Breast epithelium (tissue), 4 donors: Measurements from ENCODE around the gene SLC18B1. TPM values are rescaled to one million over a fixed set of nuclear protein-coding genes. Genes with fewer than 3 reads are reported as not detected.

ENCODE experiments used
- DNase-seq, 2 donors: peaks; one replicate each; pipeline ENCODE4 v3.0.0-alpha.2; 2019; ENCODE audit warnings: low spot score in 2 of 2
- H3K27ac ChIP-seq, 2 donors: fragments of 200-600 bp; sonication (generic) in 1 of 2; one replicate each; pipeline ENCODE4 v1.5.1; 2016 to 2019; ENCODE audit warnings: mild to moderate bottlenecking in 1 of 2
- H3K27me3 ChIP-seq, 2 donors: fragments of 200-600 bp; sonication (generic) in 1 of 2; one replicate each; pipeline versions ENCODE4 v1.5.1 to v1.6.0; 2017 to 2019; ENCODE audit warnings: control low read depth in 1 of 2, mild to moderate bottlenecking in 1 of 2
- H3K36me3 ChIP-seq: fragments of 200-600 bp; one replicate; pipeline ENCODE4 v1.5.1; 2019
- H3K4me1 ChIP-seq, 2 donors: fragments of 200-600 bp; sonication (generic); one replicate each; pipeline ENCODE4 v1.5.1; 2016 to 2019; ENCODE audit warnings: control low read depth in 1 of 2
- H3K4me3 ChIP-seq, 3 donors: fragments of 200-600 bp; sonication (generic); 1 replicate in 2 of 3; 2 replicates in 1 of 3; pipeline ENCODE4 v1.5.1; 2016 to 2019; ENCODE audit warnings: mild to moderate bottlenecking in 3 of 3, moderate library complexity in 2 of 3
- H3K9me3 ChIP-seq, 2 donors: fragments of 200-600 bp; sonication (generic) in 1 of 2; one replicate each; pipeline ENCODE4 v1.5.1; 2016 to 2019; ENCODE audit warnings: control low read depth in 1 of 2
- POLR2A ChIP-seq: fragments of 450-650 bp; IDR thresholded peaks from one replicate; pipeline ENCODE4 v1.6.1; 2016; ENCODE audit warnings: antibody characterized with exemption, mild to moderate bottlenecking, moderate library complexity
- POLR2AphosphoS5 ChIP-seq, 3 donors: sonication (generic); formaldehyde crosslinking; IDR thresholded peaks; one replicate each; pipeline ENCODE4 v1.6.1; 2017; ENCODE audit warnings: antibody characterized with exemption in 3 of 3
- intact Hi-C: fragments of 100-400 bp; cut with DNase I; formaldehyde crosslinking; loops from one replicate; pipeline ENCODE4 v1.15.1; 2023; ENCODE audit warnings: low total_unique reads
- total RNA-seq, 3 donors: library from RNA; depleted of rRNA; stranded (reverse); fragments of >200 nt; gene quantifications; one replicate each; pipeline ENCODE4 v1.1.0, GENCODE V29; 2016
- TF ChIP-seq, protein P1 (sequence below), 3 donors: fragments of 450-650 bp; IDR thresholded peaks; one replicate each; pipeline ENCODE4 v1.5.1; 2016 to 2017; ENCODE audit warnings: antibody characterized with exemption in 3 of 3, mild to moderate bottlenecking in 3 of 3, moderate library complexity in 3 of 3

Gene SLC18B1
- total RNA-seq, 3 donors from 2014 or later = 8.2 to 14.6 (median 14.1) TPM

GRCh38 chr6:132725947-132726607 lies 72.4 kb downstream of the SLC18B1 start:
- H3K27ac ChIP-seq = no peak overlapping the region

GRCh38 chr6:132725471-132725870 lies 73.0 kb downstream of the SLC18B1 start:
- intact Hi-C loops = no loop called here
- Histone ChIP-seq H3K27me3 (no peaks in the 10 kb centered on the region), H3K4me1 (no peaks in the 10 kb centered on the region), H3K9me3 (no peaks in the 10 kb centered on the region), H3K27ac (no peak overlapping the region), H3K4me3 (no peak overlapping the region), H3K36me3 (no peaks in the 10 kb centered on the region)
- DNase-seq = no peak
- TF ChIP-seq, protein P1, sequence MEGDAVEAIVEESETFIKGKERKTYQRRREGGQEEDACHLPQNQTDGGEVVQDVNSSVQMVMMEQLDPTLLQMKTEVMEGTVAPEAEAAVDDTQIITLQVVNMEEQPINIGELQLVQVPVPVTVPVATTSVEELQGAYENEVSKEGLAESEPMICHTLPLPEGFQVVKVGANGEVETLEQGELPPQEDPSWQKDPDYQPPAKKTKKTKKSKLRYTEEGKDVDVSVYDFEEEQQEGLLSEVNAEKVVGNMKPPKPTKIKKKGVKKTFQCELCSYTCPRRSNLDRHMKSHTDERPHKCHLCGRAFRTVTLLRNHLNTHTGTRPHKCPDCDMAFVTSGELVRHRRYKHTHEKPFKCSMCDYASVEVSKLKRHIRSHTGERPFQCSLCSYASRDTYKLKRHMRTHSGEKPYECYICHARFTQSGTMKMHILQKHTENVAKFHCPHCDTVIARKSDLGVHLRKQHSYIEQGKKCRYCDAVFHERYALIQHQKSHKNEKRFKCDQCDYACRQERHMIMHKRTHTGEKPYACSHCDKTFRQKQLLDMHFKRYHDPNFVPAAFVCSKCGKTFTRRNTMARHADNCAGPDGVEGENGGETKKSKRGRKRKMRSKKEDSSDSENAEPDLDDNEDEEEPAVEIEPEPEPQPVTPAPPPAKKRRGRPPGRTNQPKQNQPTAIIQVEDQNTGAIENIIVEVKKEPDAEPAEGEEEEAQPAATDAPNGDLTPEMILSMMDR (IDR thresholded peaks at IDR 0.05) = no peak
- no peak for TF ChIP-seq POLR2AphosphoS5 (IDR thresholded peaks at IDR 0.05)
- no peak for TF ChIP-seq POLR2A

More at GRCh38 chr6:132725947-132726607, 72.4 kb downstream of the SLC18B1 start:
- TF ChIP-seq POLR2A = no peak
- no peak for TF ChIP-seq POLR2AphosphoS5 (IDR thresholded peaks at IDR 0.05)
- TF ChIP-seq, protein P1 (IDR thresholded peaks at IDR 0.05) = no peak
- Histone ChIP-seq H3K4me3 (no peak overlapping the region), H3K27me3 (no peaks in the 10 kb centered on the region), H3K9me3 (no peaks in the 10 kb centered on the region), H3K4me1 (no peaks in the 10 kb centered on the region), H3K36me3 (no peaks in the 10 kb centered on the region)
- no peak for DNase-seq
- intact Hi-C loops = no loop called here

- Histone ChIP-seq H3K4me3 (no peak overlapping the region), H3K27ac (no peak overlapping the region), H3K36me3 (no peaks in the 10 kb centered on the region), H3K27me3 (no peaks in the 10 kb centered on the region), H3K9me3 (no peaks in the 10 kb centered on the region), H3K4me1 (no peaks in the 10 kb centered on the region)
- no peak for DNase-seq
- intact Hi-C loops = no loop called here
- TF ChIP-seq, protein P1 (IDR thresholded peaks at IDR 0.05) = no peak
- TF ChIP-seq POLR2AphosphoS5 (IDR thresholded peaks at IDR 0.05) (no peak), POLR2A (no peak)
These were observed 78.5 kb downstream of the SLC18B1 start for GRCh38 chr6:132719736-132720448.

Other genes with a start within 250 kb of the SLC18B1 start
- gene TAAR8, start 246.0 kb downstream of the SLC18B1 start, total RNA-seq = not detected
- not detected for gene TAAR6, start 228.3 kb downstream of the SLC18B1 start, total RNA-seq
- not detected for gene TAAR5, start 208.9 kb downstream of the SLC18B1 start, total RNA-seq
- gene TAAR2, start 174.4 kb downstream of the SLC18B1 start, total RNA-seq = not detected
- not detected for gene TAAR1, start 139.5 kb downstream of the SLC18B1 start, total RNA-seq
- gene VNN1, start 84.6 kb downstream of the SLC18B1 start, total RNA-seq = 1 to 10 TPM in 2 of 3 donors, under 1 TPM in 1; 0.98 to 8.6 (median 2.6) TPM
- 1 to 10 TPM; 1.8 to 3.5 (median 2.9) TPM for gene VNN2, start 40.7 kb downstream of the SLC18B1 start, total RNA-seq
- gene RPS12, start 15.9 kb upstream of the SLC18B1 start, total RNA-seq = 1,000 to 10,000 TPM; 2,117 to 3,829 (median 2,396) TPM